HUES6 (cell line): ENCODE measurements around the gene GRPEL1.
A peak's percentile ranks its signal among the peaks of the same experiment; 100 is the strongest.

Experiments
- H3K27ac ChIP-seq: 2 replicates; pipeline ENCODE4 v1.7.0; 2013; ENCODE audit warnings: low read depth, mild to moderate bottlenecking, low read length, inconsistent platforms
- H3K27me3 ChIP-seq: 2 replicates; pipeline ENCODE4 v1.6.1; 2013; ENCODE audit warnings: low read length; ENCODE audit not compliant: control insufficient read depth, insufficient read depth
- H3K36me3 ChIP-seq: 2 replicates; pipeline ENCODE4 v1.6.1; 2013; ENCODE audit warnings: low read length; ENCODE audit not compliant: control insufficient read depth, insufficient read depth
- H3K4me1 ChIP-seq: 2 replicates; pipeline ENCODE4 v1.6.1; 2013; ENCODE audit warnings: low read length; ENCODE audit not compliant: control insufficient read depth, insufficient read depth
- H3K4me3 ChIP-seq: 2 replicates; pipeline ENCODE4 v1.5.1; 2013; ENCODE audit warnings: low read depth, low read length
- H3K9ac ChIP-seq: one replicate; pipeline ENCODE4 v1.6.1; 2013; ENCODE audit warnings: mild to moderate bottlenecking, low read length
- H3K9me3 ChIP-seq: 2 replicates; pipeline ENCODE4 v1.6.1; 2013; ENCODE audit warnings: low read depth, low read length; ENCODE audit not compliant: control insufficient read depth, insufficient read depth

Gene GRPEL1

DNA sequence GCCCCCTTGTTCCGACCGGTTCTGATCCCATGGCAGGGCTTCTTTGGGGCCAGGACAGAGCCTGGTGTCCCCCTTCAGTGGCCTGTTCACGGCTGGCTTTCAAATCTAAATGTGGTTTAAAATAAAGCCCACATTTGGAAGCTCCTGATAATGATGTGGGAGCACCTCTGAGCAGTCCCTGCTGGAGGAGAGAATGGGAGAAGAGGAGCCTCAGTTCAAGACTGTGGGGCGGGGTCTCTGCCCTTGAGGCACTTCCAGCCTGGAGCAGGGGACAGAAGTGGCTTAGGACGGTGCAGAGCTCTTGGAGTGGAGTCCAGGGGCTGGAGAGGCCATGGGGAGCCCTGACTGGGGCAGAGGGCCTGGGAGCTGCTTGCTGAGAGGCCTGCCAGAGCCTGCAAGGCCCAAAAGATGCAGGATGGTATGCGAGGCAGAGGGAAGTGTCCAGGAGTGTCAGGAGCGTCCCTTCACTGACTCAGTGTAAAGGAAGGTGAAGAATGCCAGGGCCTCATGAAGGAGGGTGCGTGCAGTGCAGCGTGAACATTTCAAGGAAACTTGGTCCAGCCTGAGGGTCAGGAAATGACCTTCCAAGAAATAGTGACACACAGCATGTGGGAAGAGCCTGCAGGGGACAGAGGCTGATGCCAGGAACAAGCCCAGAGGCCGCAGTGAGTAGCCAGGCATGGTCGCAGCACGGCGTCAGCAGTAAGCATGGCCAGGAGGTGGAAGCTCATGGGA is 45.8 kb downstream of the GRPEL1 start:
- Histone ChIP-seq H3K9ac (no peak overlapping the region), H3K9me3 (no peaks in the 10 kb centered on the region), H3K27ac (peak overlapping the region; percentile 29; the same call in 1 of the 2 replicates), H3K4me1 (peaks cover 7% of the 10 kb centered on the region; the same call in 1 of the 2 replicates), H3K36me3 (peaks cover 65% of the 10 kb centered on the region), H3K4me3 (no peak overlapping the region), H3K27me3 (no peaks in the 10 kb centered on the region)

DNA sequence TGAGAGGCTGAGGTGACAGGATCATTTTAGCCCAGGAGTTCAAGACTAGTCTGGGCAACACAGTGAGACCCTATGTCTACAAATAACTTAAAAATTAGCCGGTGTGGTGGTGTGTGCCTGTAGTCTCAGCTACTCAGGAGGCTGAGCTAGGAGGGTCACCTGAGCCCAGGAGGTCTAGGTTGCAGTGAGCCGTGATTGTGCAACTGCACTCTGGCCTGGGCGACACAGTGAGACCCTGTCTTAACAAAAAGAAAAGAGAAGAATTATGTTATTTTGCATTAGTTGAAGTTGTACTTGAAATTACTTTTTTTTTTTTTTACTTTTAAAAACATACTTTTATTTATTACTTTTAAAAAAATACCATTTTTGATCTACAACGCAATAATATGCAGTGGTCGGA is 46.5 kb downstream of the GRPEL1 start:
- no peak overlapping the region for H3K27ac ChIP-seq
- no peaks in the 10 kb centered on the region for H3K9me3 ChIP-seq
- no peaks in the 10 kb centered on the region for H3K27me3 ChIP-seq
- H3K4me1 ChIP-seq: peaks cover 7% of the 10 kb centered on the region; the same call in 1 of the 2 replicates
- H3K4me3 ChIP-seq: no peak overlapping the region
- peaks cover 68% of the 10 kb centered on the region for H3K36me3 ChIP-seq
- H3K9ac ChIP-seq: no peak overlapping the region

DNA sequence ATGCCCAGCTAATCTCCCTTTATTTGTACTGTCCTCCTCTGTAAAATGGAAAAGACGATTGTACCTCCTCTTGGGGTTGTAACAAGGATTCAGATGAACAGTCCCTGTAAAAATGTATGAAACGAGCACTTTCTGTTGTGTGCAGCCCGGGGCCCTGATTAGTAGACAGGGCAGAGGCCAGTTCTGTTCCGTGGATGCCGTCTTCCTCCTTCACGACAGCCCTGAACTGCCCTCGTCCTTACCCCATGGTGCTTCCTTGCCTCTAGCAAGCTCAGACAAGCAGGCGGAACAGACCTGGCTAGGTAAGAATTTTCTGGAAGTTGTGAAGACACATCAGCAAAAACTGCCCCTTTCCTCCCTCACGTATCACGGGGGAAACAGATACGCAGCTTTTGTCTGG is 47.0 kb downstream of the GRPEL1 start:
- Histone ChIP-seq H3K36me3 (peaks cover 72% of the 10 kb centered on the region), H3K27me3 (no peaks in the 10 kb centered on the region), H3K27ac (no peak overlapping the region), H3K9me3 (no peaks in the 10 kb centered on the region), H3K9ac (no peak overlapping the region), H3K4me3 (no peak overlapping the region), H3K4me1 (peaks cover 7% of the 10 kb centered on the region; the same call in 1 of the 2 replicates)

DNA sequence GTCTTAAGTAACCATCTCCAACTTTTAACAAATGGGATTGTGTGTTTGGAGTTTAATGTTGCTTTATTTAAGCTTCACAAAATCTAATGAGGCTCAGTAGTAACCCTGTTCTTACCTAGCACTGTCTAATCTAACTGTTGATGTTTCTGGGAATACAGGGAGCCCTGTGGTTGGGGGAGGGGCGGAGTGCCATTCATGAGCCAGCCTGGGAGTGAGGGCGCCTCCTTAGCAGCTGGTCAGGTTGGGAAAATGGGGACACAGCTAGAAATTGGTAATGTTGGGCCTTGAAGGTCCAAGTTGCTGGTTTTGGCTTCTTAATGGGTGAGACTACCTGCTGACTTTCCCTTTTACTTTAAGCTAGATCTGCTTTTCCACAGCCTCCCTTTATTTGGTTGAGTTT is 47.6 kb downstream of the GRPEL1 start:
- H3K4me3 ChIP-seq: no peak overlapping the region
- H3K27ac ChIP-seq: no peak overlapping the region
- H3K27me3 ChIP-seq: no peaks in the 10 kb centered on the region
- no peaks in the 10 kb centered on the region for H3K9me3 ChIP-seq
- no peak overlapping the region for H3K9ac ChIP-seq
- peaks cover 73% of the 10 kb centered on the region for H3K36me3 ChIP-seq
- H3K4me1 ChIP-seq: peaks cover 7% of the 10 kb centered on the region; the same call in 1 of the 2 replicates

DNA sequence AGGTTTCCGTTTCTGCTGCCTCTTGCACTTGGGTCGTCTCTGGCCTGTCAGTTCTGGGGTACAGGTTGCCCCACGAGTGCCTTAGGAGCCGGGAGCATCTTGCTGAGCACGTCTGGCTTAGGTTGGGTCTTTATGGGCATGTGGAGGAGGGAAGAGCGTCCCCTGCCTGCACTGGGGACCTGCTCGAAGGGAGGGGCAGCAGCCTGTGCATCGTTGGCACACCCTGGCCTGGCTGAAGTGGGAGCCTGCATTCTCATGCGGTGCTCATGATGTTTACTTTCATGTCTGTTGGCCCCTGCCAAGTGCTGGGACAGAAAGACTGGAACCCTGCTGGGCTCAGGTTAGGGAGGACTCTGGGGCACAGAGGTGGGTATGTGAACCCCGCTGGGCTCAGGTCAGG is 48.5 kb downstream of the GRPEL1 start:
- Histone ChIP-seq H3K4me3 (no peak overlapping the region), H3K36me3 (peaks cover 75% of the 10 kb centered on the region), H3K9me3 (no peaks in the 10 kb centered on the region), H3K27me3 (no peaks in the 10 kb centered on the region), H3K4me1 (peaks cover 7% of the 10 kb centered on the region; the same call in 1 of the 2 replicates), H3K9ac (no peak overlapping the region), H3K27ac (no peak overlapping the region)

DNA sequence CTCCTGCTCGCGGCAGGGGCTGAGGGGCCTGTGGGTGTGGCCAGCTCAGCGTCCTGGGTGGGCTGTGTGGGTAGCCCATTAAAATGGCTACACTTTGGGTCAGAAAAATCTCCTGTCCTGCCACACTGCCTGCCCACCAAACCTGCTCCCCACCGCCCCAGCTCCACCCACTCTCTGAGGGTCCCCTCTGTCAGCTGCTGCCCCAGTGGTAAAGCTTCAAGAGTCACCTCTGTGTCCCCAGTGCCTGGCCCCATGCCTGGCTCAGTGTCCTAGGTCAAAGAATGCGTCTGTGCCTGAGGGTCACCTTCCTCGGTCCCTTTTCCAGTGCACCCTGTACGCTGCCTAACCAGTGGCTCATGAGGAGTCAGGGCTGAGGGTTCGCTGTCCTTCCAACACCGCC is 49.6 kb downstream of the GRPEL1 start:
- Histone ChIP-seq H3K4me3 (no peak overlapping the region), H3K36me3 (peaks cover 74% of the 10 kb centered on the region), H3K4me1 (peaks cover 7% of the 10 kb centered on the region; the same call in 1 of the 2 replicates), H3K27me3 (no peaks in the 10 kb centered on the region), H3K9me3 (no peaks in the 10 kb centered on the region), H3K27ac (no peak overlapping the region), H3K9ac (no peak overlapping the region)

DNA sequence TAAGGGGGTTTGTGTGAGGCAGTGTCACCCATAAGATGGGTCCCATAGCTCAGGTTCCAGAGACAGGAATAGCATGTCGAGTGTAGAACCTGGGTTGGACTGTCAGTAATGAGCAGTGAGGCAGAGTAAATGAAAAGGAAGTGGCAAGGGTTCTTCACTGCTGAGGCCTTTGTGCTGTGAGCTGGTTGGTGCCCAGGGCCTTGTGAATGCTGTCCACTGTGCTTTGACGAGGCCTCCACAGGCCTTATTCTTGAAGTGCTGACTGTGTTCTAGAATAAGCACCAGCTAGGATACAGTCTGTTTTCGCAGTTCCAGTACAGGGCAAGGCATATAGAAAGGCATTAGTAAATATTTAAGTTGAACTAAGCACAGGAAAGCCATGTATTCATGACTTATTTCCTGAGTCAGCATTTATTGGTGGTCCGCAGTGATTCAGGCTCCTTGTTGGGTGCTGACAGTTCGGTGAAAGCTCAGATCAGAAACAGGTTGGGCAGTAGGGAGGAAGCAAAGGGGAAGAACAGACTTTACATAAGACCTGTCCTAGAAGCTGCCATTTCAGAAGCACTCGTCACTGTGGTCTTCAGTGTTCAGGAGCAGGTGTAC is 50.3 kb downstream of the GRPEL1 start:
- H3K9ac ChIP-seq: no peak overlapping the region

DNA sequence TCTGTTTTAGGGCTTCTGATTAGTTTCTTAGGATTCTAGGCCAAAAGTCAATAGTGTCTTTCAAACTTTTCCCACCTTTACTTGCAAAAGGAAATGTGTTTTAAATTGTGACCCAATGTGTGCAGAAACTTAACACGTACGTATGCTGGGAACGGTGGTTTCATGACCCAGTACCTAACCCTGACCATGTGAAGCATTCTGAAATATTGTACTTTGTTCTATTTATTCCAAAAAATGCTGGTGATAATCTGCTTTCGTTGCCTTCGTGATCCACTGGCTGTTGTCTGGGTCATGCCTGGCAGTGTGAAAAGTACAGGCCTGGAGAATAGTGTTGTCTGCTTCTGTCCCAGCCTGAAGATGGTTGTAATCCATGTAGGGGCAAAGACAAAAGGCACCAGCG is 51.4 kb downstream of the GRPEL1 start:
- H3K4me3 ChIP-seq: no peak overlapping the region
- no peak overlapping the region for H3K27ac ChIP-seq
- H3K36me3 ChIP-seq: peaks cover 77% of the 10 kb centered on the region
- peaks cover 7% of the 10 kb centered on the region; the same call in 1 of the 2 replicates for H3K4me1 ChIP-seq
- no peaks in the 10 kb centered on the region for H3K9me3 ChIP-seq
- no peak overlapping the region for H3K9ac ChIP-seq
- no peaks in the 10 kb centered on the region for H3K27me3 ChIP-seq

More for the DNA sequence above, 50.3 kb downstream of the GRPEL1 start:
- no peaks in the 10 kb centered on the region for H3K27me3 ChIP-seq
- H3K4me3 ChIP-seq: no peak overlapping the region
- H3K9me3 ChIP-seq: no peaks in the 10 kb centered on the region
- no peak overlapping the region for H3K27ac ChIP-seq
- peaks cover 7% of the 10 kb centered on the region; the same call in 1 of the 2 replicates for H3K4me1 ChIP-seq
- peaks cover 80% of the 10 kb centered on the region for H3K36me3 ChIP-seq

DNA sequence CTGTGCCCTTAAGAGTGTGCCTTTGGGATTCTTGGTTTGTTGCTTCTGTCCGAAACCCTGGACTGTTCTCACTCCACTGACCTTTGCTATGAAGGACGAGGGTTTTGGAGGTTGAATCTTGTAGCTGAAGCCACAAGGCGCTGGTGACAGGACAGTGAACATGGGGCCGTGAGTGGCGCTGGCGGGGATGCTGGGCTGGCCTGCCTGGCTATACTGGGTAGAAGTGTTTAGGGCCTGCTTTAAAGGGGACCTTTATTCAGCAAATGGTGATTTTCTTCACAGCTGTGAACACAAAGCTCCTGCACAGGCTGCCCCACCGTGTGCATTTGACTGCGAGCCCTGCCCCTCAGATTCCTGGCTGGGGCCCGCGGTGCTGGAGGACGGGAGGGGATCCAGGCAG is 51.8 kb downstream of the GRPEL1 start:
- peaks cover 78% of the 10 kb centered on the region for H3K36me3 ChIP-seq
- H3K9ac ChIP-seq: no peak overlapping the region
- no peaks in the 10 kb centered on the region for H3K27me3 ChIP-seq
- peaks cover 7% of the 10 kb centered on the region; the same call in 1 of the 2 replicates for H3K4me1 ChIP-seq
- H3K27ac ChIP-seq: no peak overlapping the region
- no peaks in the 10 kb centered on the region for H3K9me3 ChIP-seq
- H3K4me3 ChIP-seq: no peak overlapping the region

DNA sequence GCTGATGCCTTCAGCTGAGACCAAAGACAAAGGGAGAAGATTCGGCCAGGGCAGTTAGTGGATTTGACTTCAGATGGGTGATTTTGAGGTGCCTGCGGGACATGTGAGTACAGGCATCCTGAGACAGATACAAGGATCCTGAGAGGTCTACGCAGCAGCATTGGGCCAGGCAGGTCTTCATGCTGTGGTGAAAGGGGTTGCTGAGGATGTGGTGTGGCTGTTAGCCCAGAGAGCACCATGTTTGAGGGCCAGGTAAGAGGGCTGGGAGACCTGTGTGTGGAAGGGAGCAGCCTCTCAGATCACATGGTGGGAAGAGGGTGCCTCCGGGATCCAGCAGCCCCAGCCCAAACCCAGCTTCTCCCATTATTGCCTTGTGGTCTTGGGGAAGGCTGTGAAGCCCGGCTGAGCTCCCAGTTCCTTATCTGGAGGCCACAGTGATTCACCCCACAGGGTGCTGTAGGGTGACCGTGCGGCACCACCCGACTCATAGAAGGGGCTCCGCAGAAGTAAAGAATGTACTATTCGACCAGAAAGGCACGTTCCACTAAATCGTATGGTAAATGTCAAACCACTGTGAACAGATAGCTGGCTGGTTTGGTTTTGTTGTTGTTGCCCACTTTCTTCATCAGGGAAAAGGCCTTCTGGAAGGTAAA is 52.4 kb downstream of the GRPEL1 start:
- peaks cover 6% of the 10 kb centered on the region; the same call in 1 of the 2 replicates for H3K4me1 ChIP-seq
- H3K9me3 ChIP-seq: no peaks in the 10 kb centered on the region
- H3K27ac ChIP-seq: no peak overlapping the region
- H3K4me3 ChIP-seq: no peak overlapping the region
- H3K9ac ChIP-seq: no peak overlapping the region
- H3K27me3 ChIP-seq: no peaks in the 10 kb centered on the region
- peaks cover 79% of the 10 kb centered on the region for H3K36me3 ChIP-seq

DNA sequence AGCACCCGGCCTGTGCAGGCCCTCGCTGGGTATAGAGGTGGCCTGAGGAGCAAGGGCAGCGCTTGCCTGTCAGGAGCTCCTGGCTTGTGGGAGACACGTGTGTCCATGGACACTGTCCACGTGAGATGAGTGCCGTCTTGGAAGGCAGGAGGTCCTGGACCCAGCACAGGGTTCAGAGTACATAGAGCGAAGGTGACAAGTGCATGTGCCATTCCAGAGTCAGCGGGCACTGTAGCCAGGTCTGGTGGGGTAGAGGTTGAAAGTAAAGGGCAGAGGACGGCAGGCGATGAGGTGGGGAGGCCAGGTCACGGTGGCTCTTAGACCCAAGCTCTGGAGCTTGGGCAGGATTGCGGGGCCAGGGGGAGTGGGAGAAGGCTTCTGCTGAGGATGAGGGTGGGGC is 53.0 kb downstream of the GRPEL1 start:
- Histone ChIP-seq H3K27me3 (no peaks in the 10 kb centered on the region), H3K36me3 (peaks cover 85% of the 10 kb centered on the region), H3K4me3 (no peak overlapping the region), H3K9me3 (no peaks in the 10 kb centered on the region), H3K27ac (no peak overlapping the region), H3K9ac (no peak overlapping the region), H3K4me1 (no peaks in the 10 kb centered on the region)
